ENCODE results near the gene PLA2G4C. TPM values are rescaled to one million over a fixed set of nuclear protein-coding genes. Genes with fewer than 3 reads are reported as not detected.
A peak's percentile ranks its signal among the peaks of the same experiment; 100 is the strongest.

Gene PLA2G4C
- total and polyA plus RNA-seq, 2 of the 8 experiments (the other 6 are each of a cell fraction or from before 2014, with no cell fraction given) = 14.9 to 20.5 TPM

DNA sequence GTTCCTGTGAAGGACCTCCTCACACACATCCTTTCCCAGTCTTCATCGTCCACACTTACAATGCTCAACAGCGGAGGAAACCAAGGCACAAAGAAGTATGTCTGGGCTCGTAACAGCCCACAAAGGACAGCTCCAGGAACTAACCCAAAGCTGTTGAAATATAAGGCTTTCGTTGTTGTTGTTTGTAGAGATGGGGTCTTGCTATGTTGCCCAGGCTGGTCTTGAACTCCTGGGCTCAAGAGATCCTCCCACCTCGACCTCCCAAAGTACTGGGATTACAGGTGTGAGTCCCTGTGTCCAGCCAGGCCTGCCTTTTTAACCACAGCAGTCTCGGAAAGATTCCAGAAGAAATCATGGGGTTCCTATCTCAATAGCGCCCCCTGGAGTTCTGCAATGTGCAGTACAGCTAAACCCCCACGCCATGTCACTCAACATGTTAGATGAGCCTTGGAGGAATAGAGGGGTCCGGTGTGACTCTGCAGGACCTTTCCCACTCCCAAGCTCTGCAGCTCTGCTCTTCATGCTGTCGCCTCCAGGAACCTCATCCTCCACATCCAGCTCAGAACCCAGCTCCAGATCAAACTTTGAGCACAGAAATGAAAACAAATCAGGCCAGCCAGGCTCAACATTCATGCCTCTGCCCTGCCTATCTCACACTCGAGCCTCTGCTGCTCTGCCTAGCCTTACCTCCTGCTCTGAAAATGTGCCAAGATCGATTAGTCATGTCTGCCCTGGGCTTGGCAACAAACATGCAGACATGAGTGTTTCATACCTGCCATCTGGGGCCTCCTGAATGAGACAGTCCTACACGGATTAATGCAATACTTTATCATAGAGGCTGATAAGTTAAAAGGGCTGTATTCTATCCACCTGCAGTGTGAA, 7.5 kb downstream of the PLA2G4C start (continued):
- TF ChIP-seq SP4 (IDR thresholded peaks at IDR 0.05; ENCODE audit: low read length) = no peak
- TF ChIP-seq MAX (IDR thresholded peaks at IDR 0.05) = no peak
- no peak for TF ChIP-seq GABPA (IDR thresholded peaks at IDR 0.05; ENCODE audit: borderline replicate concordance, insufficient read depth, low read length)
- peak; percentile 41 for TF ChIP-seq KDM4A (IDR thresholded peaks at IDR 0.05; ENCODE audit: low read depth, low read length, severe bottlenecking)
- no peak for TF ChIP-seq SP1 (IDR thresholded peaks at IDR 0.05; ENCODE audit: low read depth, low read length)
- no peak for TF ChIP-seq JUN (IDR thresholded peaks at IDR 0.05; ENCODE audit: low read depth, low read length)
- TF ChIP-seq SUZ12 (IDR thresholded peaks at IDR 0.05; ENCODE audit: low read length) = no peak
- TF ChIP-seq CTCF (IDR thresholded peaks at IDR 0.05; ENCODE audit: control extremely low read depth in 1 of 3, insufficient read depth in 1 of 3, low read depth in 1 of 3, low read length in 3 of 3) = peak; percentile 71 to 92 (median 85)
- TF ChIP-seq BCL11A (IDR thresholded peaks at IDR 0.05; ENCODE audit: low read depth in 2 of 2, low read length in 2 of 2) = no peak
- no peak for TF ChIP-seq CTBP2 (IDR thresholded peaks at IDR 0.05; ENCODE audit: borderline replicate concordance, insufficient read depth, insufficient read length, low read length)
- no peak for TF ChIP-seq POLR2AphosphoS5 (IDR thresholded peaks at IDR 0.05; ENCODE audit: low read depth, low read length)
- TF ChIP-seq NANOG (IDR thresholded peaks at IDR 0.05; ENCODE audit: insufficient read depth, low read depth, low read length, poor library complexity, severe bottlenecking) = no peak
- no peak for TF ChIP-seq FOSL1 (IDR thresholded peaks at IDR 0.05; ENCODE audit: insufficient read depth, low read depth, low read length)
- no peak for TF ChIP-seq CBX8 (IDR thresholded peaks at IDR 0.05; ENCODE audit: borderline replicate concordance, low read depth, low read length)
- TF ChIP-seq RAD21 (IDR thresholded peaks at IDR 0.05 in 1 of 2, conservative IDR thresholded peaks at IDR 0.05 in 1 of 2; ENCODE audit: low read depth in 2 of 2, low read length in 2 of 2) = peak; percentile 84 to 93
- no peak for TF ChIP-seq SIX5 (IDR thresholded peaks at IDR 0.05; ENCODE audit: low read depth, low read length)
- no peak for TF ChIP-seq HDAC6 (IDR thresholded peaks at IDR 0.05; ENCODE audit: low read depth, low read length)
- no peak for TF ChIP-seq CEBPB (IDR thresholded peaks at IDR 0.05; ENCODE audit: low read depth, low read length)
- TF ChIP-seq RNF2 (IDR thresholded peaks at IDR 0.05; ENCODE audit: borderline replicate concordance, low read depth, low read length, missing control alignments, poor library complexity, severe bottlenecking) = no peak
- TF ChIP-seq SP2 (IDR thresholded peaks at IDR 0.05; ENCODE audit: low read length) = no peak
